Measurements from ENCODE around the gene SNX9. TPM values are rescaled to one million over a fixed set of nuclear protein-coding genes. Genes with fewer than 3 reads are reported as not detected.

The SNX9 gene
- total and polyA plus RNA-seq, 2 of the 4 experiments (the other 2 are of a cell fraction), result 35.3 to 41.2 TPM

DNA sequence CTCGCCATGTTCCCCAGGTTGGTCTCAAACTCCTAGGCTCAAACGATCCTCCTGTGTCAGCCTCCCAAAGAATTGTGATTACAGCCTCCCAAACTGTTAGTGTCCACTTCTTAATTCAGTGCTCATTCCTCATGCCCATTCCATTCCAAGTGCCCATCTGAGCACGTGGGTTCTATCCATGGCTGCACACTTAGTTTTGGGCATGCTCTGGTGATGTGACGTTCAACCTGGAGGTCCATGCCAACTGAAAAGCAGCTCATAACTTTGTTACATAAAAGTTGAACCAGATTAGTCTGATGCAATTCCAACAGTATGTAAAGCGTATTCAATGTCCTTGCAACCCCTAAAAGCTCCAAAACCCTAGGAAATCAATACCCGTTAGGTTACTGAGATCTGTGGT lies 11.5 kb downstream of the SNX9 start:
- peak overlapping the region; percentile 80 for H2AK5ac ChIP-seq (ENCODE audit: low read depth, low read length)
- TF ChIP-seq NFE2L2 (IDR thresholded peaks at IDR 0.05; ENCODE audit: low read depth, low read length) (no peak), CEBPB (IDR thresholded peaks at IDR 0.05; ENCODE audit: low read depth, low read length) (no peak), FOS (IDR thresholded peaks at IDR 0.05; ENCODE audit: low read depth, low read length) (no peak), CTCF (conservative IDR thresholded peaks at IDR 0.05; ENCODE audit: low read depth, low read length) (no peak), MAZ (IDR thresholded peaks at IDR 0.05; ENCODE audit: borderline replicate concordance, low read depth, low read length) (no peak), RAD21 (IDR thresholded peaks at IDR 0.05; ENCODE audit: low read length) (no peak), MXI1 (IDR thresholded peaks at IDR 0.05; ENCODE audit: borderline replicate concordance, low read depth, low read length) (no peak), RFX5 (IDR thresholded peaks at IDR 0.05; ENCODE audit: low read depth, low read length) (no peak), SMC3 (IDR thresholded peaks at IDR 0.05; ENCODE audit: low read depth, low read length) (no peak), RCOR1 (IDR thresholded peaks at IDR 0.05; ENCODE audit: insufficient replicate concordance, low read length) (no peak), MAFK (IDR thresholded peaks at IDR 0.05; ENCODE audit: low read depth, low read length) (no peak), CHD1 (IDR thresholded peaks at IDR 0.05; ENCODE audit: low read depth, low read length) (no peak), POLR2A (IDR thresholded peaks at IDR 0.05; ENCODE audit: low read depth, low read length) (no peak), BHLHE40 (IDR thresholded peaks at IDR 0.05; ENCODE audit: low read depth, low read length) (no peak)
- TF ChIP-seq, protein P1, sequence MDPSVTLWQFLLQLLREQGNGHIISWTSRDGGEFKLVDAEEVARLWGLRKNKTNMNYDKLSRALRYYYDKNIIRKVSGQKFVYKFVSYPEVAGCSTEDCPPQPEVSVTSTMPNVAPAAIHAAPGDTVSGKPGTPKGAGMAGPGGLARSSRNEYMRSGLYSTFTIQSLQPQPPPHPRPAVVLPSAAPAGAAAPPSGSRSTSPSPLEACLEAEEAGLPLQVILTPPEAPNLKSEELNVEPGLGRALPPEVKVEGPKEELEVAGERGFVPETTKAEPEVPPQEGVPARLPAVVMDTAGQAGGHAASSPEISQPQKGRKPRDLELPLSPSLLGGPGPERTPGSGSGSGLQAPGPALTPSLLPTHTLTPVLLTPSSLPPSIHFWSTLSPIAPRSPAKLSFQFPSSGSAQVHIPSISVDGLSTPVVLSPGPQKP (IDR thresholded peaks at IDR 0.05; ENCODE audit: borderline replicate concordance, low read depth, low read length), result no peak
- TF ChIP-seq, protein P2, sequence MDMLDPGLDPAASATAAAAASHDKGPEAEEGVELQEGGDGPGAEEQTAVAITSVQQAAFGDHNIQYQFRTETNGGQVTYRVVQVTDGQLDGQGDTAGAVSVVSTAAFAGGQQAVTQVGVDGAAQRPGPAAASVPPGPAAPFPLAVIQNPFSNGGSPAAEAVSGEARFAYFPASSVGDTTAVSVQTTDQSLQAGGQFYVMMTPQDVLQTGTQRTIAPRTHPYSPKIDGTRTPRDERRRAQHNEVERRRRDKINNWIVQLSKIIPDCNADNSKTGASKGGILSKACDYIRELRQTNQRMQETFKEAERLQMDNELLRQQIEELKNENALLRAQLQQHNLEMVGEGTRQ (IDR thresholded peaks at IDR 0.05; ENCODE audit: low read depth, low read length), result no peak
- no peak overlapping the region; the same call in 1 of the 2 replicates for H2BK20ac ChIP-seq (ENCODE audit: low read depth, low read length)
- no peak overlapping the region for H3K4me3 ChIP-seq (ENCODE audit: insufficient read depth, low read depth, low read length)
- H2BK5ac ChIP-seq (ENCODE audit: low read depth, low read length, poor library complexity, severe bottlenecking), result no peak overlapping the region
- H3K18ac ChIP-seq (ENCODE audit: low read depth, low read length), result no peak overlapping the region
- peak overlapping the region; percentile 32; the same call in 1 of the 2 replicates for H3K27ac ChIP-seq (ENCODE audit: insufficient read depth, low read length)
- DNase-seq, result no peak
- ChIA-PET POLR2A (ENCODE audit: unreplicated experiment) (no interaction called here), CTCF (no interaction called here)
- no peaks in the 10 kb centered on the region for H3K9me3 ChIP-seq (ENCODE audit: control insufficient read depth, insufficient read depth, low read length)
- no peak overlapping the region for H2AK9ac ChIP-seq (replicated peaks; ENCODE audit: low read depth, low read length, poor library complexity)
- peaks cover 34 to 72% of the 10 kb centered on the region in 2 experiments for H3K79me1 ChIP-seq (ENCODE audit: low read depth in 1 of 2, low read length in 2 of 2)
- no peak overlapping the region for H3K4me2 ChIP-seq (ENCODE audit: low read depth, low read length)
- H3K36me3 ChIP-seq (ENCODE audit: control insufficient read depth, insufficient read depth, low read length), result no peaks in the 10 kb centered on the region; the same call in 1 of the 2 replicates
- peak overlapping the region in 1 of 2 experiments; percentile 5; a peak in 2 of 4 replicates for H4K8ac ChIP-seq (ENCODE audit: low read depth in 2 of 2, low read length in 2 of 2)
- peak overlapping the region; percentile 45; the same call in 1 of the 2 replicates for H4K91ac ChIP-seq (ENCODE audit: insufficient read depth, low read depth, low read length)
- in situ Hi-C loops (cut with MboI; ENCODE audit: low sequenced_read_pairs) (no loop called here), intact Hi-C loops (cut with micrococcal nuclease) (no loop called here), dilution Hi-C loops (cut with HindIII; ENCODE audit: low sequenced_read_pairs, unreplicated experiment) (no loop called here)
- H3K23ac ChIP-seq (ENCODE audit: low read depth, low read length), result no peak overlapping the region; the same call in 1 of the 2 replicates
- peak overlapping the region; percentile 58 for H3K4ac ChIP-seq (ENCODE audit: low read depth, low read length)
- H3K9ac ChIP-seq (ENCODE audit: low read depth, low read length), result no peak overlapping the region
- H3K14ac ChIP-seq (replicated peaks; ENCODE audit: low read depth, low read length), result no peak overlapping the region
- no peak overlapping the region for H3K56ac ChIP-seq (ENCODE audit: extremely low read depth, insufficient read depth, low read length)
- no peak for ATAC-seq (ENCODE audit: low read depth)
- 0 out of 3 replicates have a peak overlapping the region, but pooled peaks have one; percentile 44 for H2BK15ac ChIP-seq (ENCODE audit: low read depth, low read length)
- peaks cover 18% of the 10 kb centered on the region for H3K9me1 ChIP-seq (ENCODE audit: insufficient read depth, low read length)
- H2AFZ ChIP-seq (replicated peaks; ENCODE audit: low read length, poor library complexity), result no peak overlapping the region
- no TSS peak for BruUV-seq (replicated peaks)
- no peak overlapping the region for H2BK120ac ChIP-seq (ENCODE audit: low read depth, low read length)
- H3K4me1 ChIP-seq (ENCODE audit: control insufficient read depth, insufficient read depth, low read length), result peaks cover 12% of the 10 kb centered on the region
- H3K27me3 ChIP-seq (ENCODE audit: control insufficient read depth, insufficient read depth, low read length), result no peaks in the 10 kb centered on the region
- WGBS, 2 experiments (ENCODE audit: extremely low coverage in 2 of 2, insufficient read length in 1 of 2), result 95% methylated on average over 3 of the region's 6 CpGs; no CpG with 5 or more reads in 1 of the 2 experiments
- no peak overlapping the region for H4K5ac ChIP-seq (ENCODE audit: low read depth, low read length)
- peaks cover 81% of the 10 kb centered on the region for H4K20me1 ChIP-seq (ENCODE audit: insufficient read depth, low read length)

Measured in IMR-90 (cell line).